ENCODE data around the gene TXNRD1.
"Not testable (repeated sequence)": the region's sequence is repeated elsewhere in the genome, so short reads cannot be mapped to it uniquely, and the experiment has no call there.

TXNRD1 gene

GRCh38 chr12:104372061-104372720, 156.6 kb downstream of the TXNRD1 start:
- no peak for DNase-seq (ENCODE audit: low read depth)

GRCh38 chr12:104372721-104373335, 157.2 kb downstream of the TXNRD1 start:
- DNase-seq (ENCODE audit: low read depth), result no peak

GRCh38 chr12:104374071-104374470, 158.5 kb downstream of the TXNRD1 start:
- no peak for DNase-seq (ENCODE audit: low read depth)

GRCh38 chr12:104374806-104375205, 159.2 kb downstream of the TXNRD1 start:
- DNase-seq (ENCODE audit: low read depth), result no peak

- DNase-seq (ENCODE audit: low read depth), result no peak
Observed at GRCh38 chr12:104375775-104376174, 160.2 kb downstream of the TXNRD1 start.

GRCh38 chr12:104376650-104377513, 161.3 kb downstream of the TXNRD1 start:
- DNase-seq (ENCODE audit: low read depth), result no peak

- no peak for DNase-seq (ENCODE audit: low read depth)
Observed at GRCh38 chr12:104377514-104377812, 161.9 kb downstream of the TXNRD1 start.

- no peak for DNase-seq (ENCODE audit: low read depth)
Observed at GRCh38 chr12:104378427-104378826, 162.8 kb downstream of the TXNRD1 start.

GRCh38 chr12:104381341-104381730, 165.8 kb downstream of the TXNRD1 start:
- DNase-seq (ENCODE audit: low read depth), result no peak

- DNase-seq (ENCODE audit: low read depth), result peak; percentile 77
Observed at GRCh38 chr12:104381731-104382480, 166.3 kb downstream of the TXNRD1 start.

GRCh38 chr12:104384141-104384880, 168.7 kb downstream of the TXNRD1 start:
- DNase-seq (ENCODE audit: low read depth), result no peak

- no peak for DNase-seq (ENCODE audit: low read depth)
Observed at GRCh38 chr12:104385510-104385909, 169.9 kb downstream of the TXNRD1 start.

GRCh38 chr12:104386461-104386860, 170.9 kb downstream of the TXNRD1 start:
- DNase-seq (ENCODE audit: low read depth), result no peak

- DNase-seq (ENCODE audit: low read depth), result no peak
Observed at GRCh38 chr12:104387190-104387589, 171.6 kb downstream of the TXNRD1 start.

GRCh38 chr12:104394086-104394485, 178.5 kb downstream of the TXNRD1 start:
- not testable (repeated sequence) for DNase-seq (ENCODE audit: low read depth)
